Measurements from ENCODE around the gene PDE4B. TPM values are rescaled to one million over a fixed set of nuclear protein-coding genes. Genes with fewer than 3 reads are reported as not detected.

Gene PDE4B
- polyA plus RNA-seq, 1 donor (not counting 4 experiments of a cell fraction or from before 2014, with no cell fraction given) = 0.29 TPM

DNA sequence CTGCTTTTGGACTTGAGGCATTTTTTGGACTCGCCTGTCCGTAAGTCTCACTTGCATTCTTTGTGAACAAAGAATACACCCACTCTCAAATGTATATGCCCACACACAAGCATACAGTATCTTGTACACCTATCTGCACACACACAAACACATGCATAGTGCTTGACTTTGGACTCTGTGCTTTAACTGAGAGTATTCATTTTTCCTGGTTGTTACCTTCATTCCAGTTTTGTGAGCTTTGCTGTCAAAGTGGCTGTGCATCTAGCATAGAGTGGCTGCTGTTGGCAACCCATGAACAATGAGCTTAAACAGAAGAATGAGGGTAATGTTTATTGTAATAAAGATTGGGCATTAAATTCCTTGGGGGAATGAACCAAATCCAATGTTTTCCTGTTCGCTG lies 199.0 kb downstream of the PDE4B start:
- Histone ChIP-seq H3K9me1 (ENCODE audit: control insufficient read depth, extremely low read depth, insufficient read depth, low read length) (no peaks in the 10 kb centered on the region), H3K4me2 (ENCODE audit: control insufficient read depth, extremely low read depth, insufficient read depth, low read depth, low read length) (no peak overlapping the region), H3K4me3 (ENCODE audit: control insufficient read depth in 2 of 3, extremely low read depth in 1 of 3, insufficient read depth in 2 of 3, low read depth in 1 of 3, low read length in 3 of 3) (no peak overlapping the region), H3K9me3 (ENCODE audit: control insufficient read depth, low read depth, low read length) (no peaks in the 10 kb centered on the region), H3K27me3 (ENCODE audit: control insufficient read depth, extremely low read depth, insufficient read depth, low read length) (no peaks in the 10 kb centered on the region), H3K9ac (ENCODE audit: control insufficient read depth, extremely low read depth, insufficient read depth, low read length) (no peak overlapping the region), H4K20me1 (ENCODE audit: control insufficient read depth, extremely low read depth, insufficient read depth, low read length) (no peaks in the 10 kb centered on the region), H3K4me1 (ENCODE audit: control insufficient read depth, extremely low read depth, insufficient read depth, low read length) (no peaks in the 10 kb centered on the region), H2AFZ (ENCODE audit: control insufficient read depth, low read length) (no peak overlapping the region), H3K79me2 (ENCODE audit: control insufficient read depth, insufficient read depth, low read length) (no peaks in the 10 kb centered on the region), H3K27ac (ENCODE audit: control insufficient read depth, insufficient read depth, low read length) (no peak overlapping the region), H3K36me3 (ENCODE audit: control insufficient read depth in 2 of 2, extremely low read depth in 1 of 2, insufficient read depth in 2 of 2, low read length in 2 of 2) (no peaks in the 10 kb centered on the region)
- TF ChIP-seq EZH2 (IDR thresholded peaks at IDR 0.05; ENCODE audit: low read length) = no peak
- TF ChIP-seq, protein P1, sequence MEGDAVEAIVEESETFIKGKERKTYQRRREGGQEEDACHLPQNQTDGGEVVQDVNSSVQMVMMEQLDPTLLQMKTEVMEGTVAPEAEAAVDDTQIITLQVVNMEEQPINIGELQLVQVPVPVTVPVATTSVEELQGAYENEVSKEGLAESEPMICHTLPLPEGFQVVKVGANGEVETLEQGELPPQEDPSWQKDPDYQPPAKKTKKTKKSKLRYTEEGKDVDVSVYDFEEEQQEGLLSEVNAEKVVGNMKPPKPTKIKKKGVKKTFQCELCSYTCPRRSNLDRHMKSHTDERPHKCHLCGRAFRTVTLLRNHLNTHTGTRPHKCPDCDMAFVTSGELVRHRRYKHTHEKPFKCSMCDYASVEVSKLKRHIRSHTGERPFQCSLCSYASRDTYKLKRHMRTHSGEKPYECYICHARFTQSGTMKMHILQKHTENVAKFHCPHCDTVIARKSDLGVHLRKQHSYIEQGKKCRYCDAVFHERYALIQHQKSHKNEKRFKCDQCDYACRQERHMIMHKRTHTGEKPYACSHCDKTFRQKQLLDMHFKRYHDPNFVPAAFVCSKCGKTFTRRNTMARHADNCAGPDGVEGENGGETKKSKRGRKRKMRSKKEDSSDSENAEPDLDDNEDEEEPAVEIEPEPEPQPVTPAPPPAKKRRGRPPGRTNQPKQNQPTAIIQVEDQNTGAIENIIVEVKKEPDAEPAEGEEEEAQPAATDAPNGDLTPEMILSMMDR (optimal IDR thresholded peaks at IDR 0.05 in 1 of 3, IDR thresholded peaks at IDR 0.05 in 1 of 3, conservative IDR thresholded peaks at IDR 0.05 in 1 of 3; ENCODE audit: extremely low read depth in 1 of 3, insufficient read depth in 2 of 3, low read length in 3 of 3) = no peak
- dilution Hi-C loops (cut with MboI; ENCODE audit: extremely low pct_ligation_motif_present, low sequenced_read_pairs) = loop anchor here (25.0 kb wide), 1 partner anchor 246 kb away; no protein-coding TSS in a partner anchor
- FAIRE-seq (no peak), DNase-seq (ENCODE audit: low read depth, low spot score) (no peak)

DNA sequence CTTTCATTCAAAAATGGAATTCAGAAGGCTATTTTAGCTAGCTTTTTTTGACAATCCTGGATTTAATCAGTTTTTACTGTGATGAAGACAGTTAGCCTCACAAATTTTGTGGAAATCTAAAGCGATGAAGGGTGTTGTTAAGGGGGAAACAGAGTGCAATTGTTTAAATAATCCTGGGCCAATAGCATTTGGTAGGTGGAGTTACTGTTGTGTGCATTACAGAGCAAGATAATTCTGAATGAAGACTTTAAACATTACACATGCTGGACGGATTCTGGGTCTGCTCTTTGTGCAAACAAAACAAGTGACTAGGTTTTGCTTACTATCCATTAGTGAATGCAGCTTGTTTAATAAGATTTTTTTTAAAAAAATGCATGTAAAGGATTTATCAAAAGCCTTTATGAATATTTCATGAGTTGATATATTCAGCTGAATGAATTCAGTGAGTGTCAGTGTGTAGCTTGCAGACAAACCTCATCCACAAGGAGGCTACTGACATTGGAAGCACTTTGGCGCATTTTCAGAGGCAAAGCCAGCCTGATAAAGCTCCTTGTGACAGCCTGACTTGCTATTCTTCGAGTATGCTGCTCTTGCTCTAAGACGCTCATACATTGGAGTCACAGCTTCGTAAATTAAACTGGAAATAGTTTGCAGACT lies 199.6 kb downstream of the PDE4B start:
- H3K79me2 ChIP-seq (ENCODE audit: control insufficient read depth, insufficient read depth, low read length) = no peaks in the 10 kb centered on the region
- H3K4me3 ChIP-seq (ENCODE audit: control insufficient read depth in 2 of 3, extremely low read depth in 1 of 3, insufficient read depth in 2 of 3, low read depth in 1 of 3, low read length in 3 of 3) = no peak overlapping the region
- H3K27me3 ChIP-seq (ENCODE audit: control insufficient read depth, extremely low read depth, insufficient read depth, low read length) = no peaks in the 10 kb centered on the region
- no peak for DNase-seq (ENCODE audit: low read depth, low spot score)
- no peaks in the 10 kb centered on the region for H3K9me1 ChIP-seq (ENCODE audit: control insufficient read depth, extremely low read depth, insufficient read depth, low read length)
- no peak for FAIRE-seq
- no peak overlapping the region for H3K9ac ChIP-seq (ENCODE audit: control insufficient read depth, extremely low read depth, insufficient read depth, low read length)
- H3K36me3 ChIP-seq (ENCODE audit: control insufficient read depth in 2 of 2, extremely low read depth in 1 of 2, insufficient read depth in 2 of 2, low read length in 2 of 2) = no peaks in the 10 kb centered on the region
- no peaks in the 10 kb centered on the region for H3K4me1 ChIP-seq (ENCODE audit: control insufficient read depth, extremely low read depth, insufficient read depth, low read length)
- H3K27ac ChIP-seq (ENCODE audit: control insufficient read depth, insufficient read depth, low read length) = no peak overlapping the region
- no peak overlapping the region for H2AFZ ChIP-seq (ENCODE audit: control insufficient read depth, low read length)
- dilution Hi-C loops (cut with MboI; ENCODE audit: extremely low pct_ligation_motif_present, low sequenced_read_pairs) = loop anchor here (25.0 kb wide), 1 partner anchor 245 kb away; no protein-coding TSS in a partner anchor
- no peak overlapping the region for H3K4me2 ChIP-seq (ENCODE audit: control insufficient read depth, extremely low read depth, insufficient read depth, low read depth, low read length)
- no peaks in the 10 kb centered on the region for H4K20me1 ChIP-seq (ENCODE audit: control insufficient read depth, extremely low read depth, insufficient read depth, low read length)
- no peaks in the 10 kb centered on the region for H3K9me3 ChIP-seq (ENCODE audit: control insufficient read depth, low read depth, low read length)
- TF ChIP-seq EZH2 (IDR thresholded peaks at IDR 0.05; ENCODE audit: low read length) = no peak

Data from keratinocyte (primary cell).